ENCODE data around the gene SHB.

The SHB gene

DNA sequence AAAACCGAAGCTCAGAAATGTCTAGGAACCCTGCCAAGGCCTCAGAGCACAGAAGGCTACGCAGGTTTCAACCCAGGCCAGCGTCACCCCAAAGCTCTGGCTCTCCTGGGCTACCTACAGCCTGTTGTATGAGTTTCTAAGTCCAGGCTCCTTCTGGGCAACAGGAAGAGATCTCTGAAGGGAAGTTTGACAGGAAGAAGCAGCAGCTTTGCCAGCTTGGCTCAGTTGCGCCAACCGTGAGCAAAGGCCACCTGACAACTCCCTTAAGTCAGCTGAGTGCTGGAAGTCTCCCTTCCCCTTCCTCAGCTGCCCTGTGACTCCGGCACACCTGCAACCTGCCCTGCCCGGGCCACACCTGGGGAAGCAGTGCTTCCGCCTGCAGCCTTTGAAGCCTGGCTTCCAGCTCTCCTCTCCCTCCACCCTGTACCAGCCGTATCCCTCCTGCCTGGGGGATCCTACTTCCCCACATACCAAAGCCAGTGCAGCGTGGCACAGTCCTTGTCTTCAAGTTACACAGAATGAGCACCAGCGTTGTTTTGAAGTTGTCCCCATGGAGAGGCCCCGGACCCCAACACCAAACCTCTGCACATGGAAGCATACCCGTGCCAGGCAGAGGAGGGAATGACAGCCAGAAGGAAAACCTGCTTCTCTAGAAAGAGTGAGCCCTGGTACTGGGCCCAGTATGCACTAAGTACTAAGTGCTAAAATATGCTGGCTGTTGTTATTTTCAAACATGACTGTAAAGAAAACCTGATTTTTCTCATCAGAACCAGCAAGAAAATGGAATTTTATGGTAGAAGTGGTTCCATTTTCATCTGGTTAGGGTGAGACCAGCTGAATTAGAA lies 36.5 kb downstream of the SHB start:
- no peaks in the 10 kb centered on the region for H3K36me3 ChIP-seq (ENCODE audit: control insufficient read depth, insufficient read depth, low read length)

DNA sequence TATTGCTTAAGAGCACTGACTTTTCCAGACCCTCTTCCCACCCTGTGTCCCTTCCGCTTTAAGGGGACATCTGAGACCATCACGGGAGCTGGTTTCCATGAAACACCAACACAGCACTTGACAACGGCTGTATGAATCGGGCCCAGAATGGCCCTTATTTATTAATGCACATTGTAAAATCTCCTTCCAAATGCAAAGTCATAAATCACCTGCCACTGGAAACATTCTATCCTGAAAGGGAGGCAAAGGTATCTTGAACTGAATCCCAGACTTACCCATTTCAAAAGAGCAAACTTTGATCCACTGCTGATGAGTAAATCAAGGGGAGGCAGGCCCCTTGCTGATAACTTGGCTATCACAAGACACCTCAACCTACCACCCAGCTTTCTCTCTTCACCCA lies 37.4 kb downstream of the SHB start:
- Histone ChIP-seq H3K9me3 (ENCODE audit: control insufficient read depth, insufficient read depth, low read length) (no peaks in the 10 kb centered on the region), H3K36me3 (ENCODE audit: control insufficient read depth, insufficient read depth, low read length) (no peaks in the 10 kb centered on the region), H3K4me1 (ENCODE audit: control insufficient read depth, insufficient read depth, low read length) (peaks cover 3% of the 10 kb centered on the region), H3K27me3 (ENCODE audit: control insufficient read depth, insufficient read depth, low read length) (no peaks in the 10 kb centered on the region), H3K4me3 (ENCODE audit: low read depth, low read length) (no peak overlapping the region), H3K9ac (ENCODE audit: low read depth, low read length) (no peak overlapping the region)

More for the DNA sequence above, 36.5 kb downstream of the SHB start:
- no peak overlapping the region for H3K4me3 ChIP-seq (ENCODE audit: low read depth, low read length)
- H3K4me1 ChIP-seq (ENCODE audit: control insufficient read depth, insufficient read depth, low read length) = peaks cover 2% of the 10 kb centered on the region
- H3K27me3 ChIP-seq (ENCODE audit: control insufficient read depth, insufficient read depth, low read length) = no peaks in the 10 kb centered on the region
- H3K9me3 ChIP-seq (ENCODE audit: control insufficient read depth, insufficient read depth, low read length) = no peaks in the 10 kb centered on the region
- H3K9ac ChIP-seq (ENCODE audit: low read depth, low read length) = no peak overlapping the region

- Histone ChIP-seq H3K9me3 (ENCODE audit: control insufficient read depth, insufficient read depth, low read length) (no peaks in the 10 kb centered on the region), H3K9ac (ENCODE audit: low read depth, low read length) (no peak overlapping the region), H3K27me3 (ENCODE audit: control insufficient read depth, insufficient read depth, low read length) (no peaks in the 10 kb centered on the region), H3K4me3 (ENCODE audit: low read depth, low read length) (no peak overlapping the region), H3K4me1 (ENCODE audit: control insufficient read depth, insufficient read depth, low read length) (peaks cover 11% of the 10 kb centered on the region), H3K36me3 (ENCODE audit: control insufficient read depth, insufficient read depth, low read length) (no peaks in the 10 kb centered on the region)
Observed at GRCh38 chr9:38030658-38031057, 38.4 kb downstream of the SHB start.

GRCh38 chr9:38029915-38030638 lies 39.0 kb downstream of the SHB start:
- Histone ChIP-seq H3K9ac (ENCODE audit: low read depth, low read length) (no peak overlapping the region), H3K4me1 (ENCODE audit: control insufficient read depth, insufficient read depth, low read length) (peaks cover 12% of the 10 kb centered on the region), H3K9me3 (ENCODE audit: control insufficient read depth, insufficient read depth, low read length) (no peaks in the 10 kb centered on the region), H3K4me3 (ENCODE audit: low read depth, low read length) (no peak overlapping the region), H3K36me3 (ENCODE audit: control insufficient read depth, insufficient read depth, low read length) (no peaks in the 10 kb centered on the region), H3K27me3 (ENCODE audit: control insufficient read depth, insufficient read depth, low read length) (no peaks in the 10 kb centered on the region)

DNA sequence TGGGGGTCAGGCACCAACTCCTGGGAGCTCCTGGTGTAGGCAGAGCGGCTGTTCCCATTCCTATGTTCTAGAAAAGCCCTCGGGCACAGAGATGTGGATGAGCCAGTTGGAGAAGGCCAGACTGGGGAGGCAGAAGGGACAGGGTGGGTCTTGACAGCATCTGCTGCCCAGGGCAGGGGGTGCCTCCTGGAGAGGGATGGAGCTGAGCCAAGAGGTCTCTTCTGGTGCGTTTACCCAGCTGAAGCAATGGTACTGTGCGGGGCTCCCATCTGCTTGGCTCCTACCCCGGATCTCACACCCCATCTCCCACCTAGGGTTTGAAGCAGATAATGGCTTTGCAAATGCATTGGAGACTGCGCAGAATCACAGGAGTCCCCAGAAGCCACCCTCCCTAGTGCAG lies 41.3 kb downstream of the SHB start:
- H3K36me3 ChIP-seq (ENCODE audit: control insufficient read depth, insufficient read depth, low read length) = no peaks in the 10 kb centered on the region
- no peaks in the 10 kb centered on the region for H3K9me3 ChIP-seq (ENCODE audit: control insufficient read depth, insufficient read depth, low read length)
- H3K4me1 ChIP-seq (ENCODE audit: control insufficient read depth, insufficient read depth, low read length) = peaks cover 31% of the 10 kb centered on the region
- no peaks in the 10 kb centered on the region for H3K27me3 ChIP-seq (ENCODE audit: control insufficient read depth, insufficient read depth, low read length)
- H3K9ac ChIP-seq (ENCODE audit: low read depth, low read length) = no peak overlapping the region
- no peak overlapping the region for H3K4me3 ChIP-seq (ENCODE audit: low read depth, low read length)

GRCh38 chr9:38026840-38027527 lies 42.0 kb downstream of the SHB start:
- H3K9ac ChIP-seq (ENCODE audit: low read depth, low read length) = no peak overlapping the region
- H3K4me3 ChIP-seq (ENCODE audit: low read depth, low read length) = no peak overlapping the region
- peaks cover 31% of the 10 kb centered on the region for H3K4me1 ChIP-seq (ENCODE audit: control insufficient read depth, insufficient read depth, low read length)
- H3K9me3 ChIP-seq (ENCODE audit: control insufficient read depth, insufficient read depth, low read length) = no peaks in the 10 kb centered on the region
- no peaks in the 10 kb centered on the region for H3K27me3 ChIP-seq (ENCODE audit: control insufficient read depth, insufficient read depth, low read length)
- no peaks in the 10 kb centered on the region for H3K36me3 ChIP-seq (ENCODE audit: control insufficient read depth, insufficient read depth, low read length)

- no peaks in the 10 kb centered on the region for H3K9me3 ChIP-seq (ENCODE audit: control insufficient read depth, insufficient read depth, low read length)
- H3K4me1 ChIP-seq (ENCODE audit: control insufficient read depth, insufficient read depth, low read length) = peaks cover 31% of the 10 kb centered on the region
- H3K9ac ChIP-seq (ENCODE audit: low read depth, low read length) = no peak overlapping the region
- no peaks in the 10 kb centered on the region for H3K27me3 ChIP-seq (ENCODE audit: control insufficient read depth, insufficient read depth, low read length)
- no peak overlapping the region for H3K4me3 ChIP-seq (ENCODE audit: low read depth, low read length)
- H3K36me3 ChIP-seq (ENCODE audit: control insufficient read depth, insufficient read depth, low read length) = no peaks in the 10 kb centered on the region
Observed at GRCh38 chr9:38026021-38026809, 42.8 kb downstream of the SHB start.

DNA sequence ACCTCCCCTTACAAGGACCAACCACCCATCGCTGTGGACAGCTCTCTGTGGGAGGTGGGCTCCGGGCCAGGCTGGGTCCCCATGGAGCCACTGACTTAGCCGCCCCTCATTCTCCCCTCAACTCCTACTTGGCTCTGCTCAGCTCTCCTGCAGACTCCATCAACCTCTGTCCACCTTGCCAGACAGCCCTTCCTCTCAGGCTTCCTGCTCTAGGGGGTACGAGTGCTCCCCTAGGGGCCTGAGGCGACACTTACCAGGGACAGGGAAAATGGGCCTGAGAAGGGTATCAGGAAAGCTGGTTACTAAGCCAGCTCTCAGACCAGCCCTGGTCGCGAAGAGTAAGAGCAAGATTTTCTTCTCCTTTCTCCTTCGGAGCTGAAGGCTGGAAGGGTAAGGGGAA lies 43.9 kb downstream of the SHB start:
- Histone ChIP-seq H3K4me3 (ENCODE audit: low read depth, low read length) (no peak overlapping the region), H3K4me1 (ENCODE audit: control insufficient read depth, insufficient read depth, low read length) (peaks cover 36% of the 10 kb centered on the region), H3K9me3 (ENCODE audit: control insufficient read depth, insufficient read depth, low read length) (no peaks in the 10 kb centered on the region), H3K9ac (ENCODE audit: low read depth, low read length) (no peak overlapping the region), H3K27me3 (ENCODE audit: control insufficient read depth, insufficient read depth, low read length) (no peaks in the 10 kb centered on the region), H3K36me3 (ENCODE audit: control insufficient read depth, insufficient read depth, low read length) (no peaks in the 10 kb centered on the region)

DNA sequence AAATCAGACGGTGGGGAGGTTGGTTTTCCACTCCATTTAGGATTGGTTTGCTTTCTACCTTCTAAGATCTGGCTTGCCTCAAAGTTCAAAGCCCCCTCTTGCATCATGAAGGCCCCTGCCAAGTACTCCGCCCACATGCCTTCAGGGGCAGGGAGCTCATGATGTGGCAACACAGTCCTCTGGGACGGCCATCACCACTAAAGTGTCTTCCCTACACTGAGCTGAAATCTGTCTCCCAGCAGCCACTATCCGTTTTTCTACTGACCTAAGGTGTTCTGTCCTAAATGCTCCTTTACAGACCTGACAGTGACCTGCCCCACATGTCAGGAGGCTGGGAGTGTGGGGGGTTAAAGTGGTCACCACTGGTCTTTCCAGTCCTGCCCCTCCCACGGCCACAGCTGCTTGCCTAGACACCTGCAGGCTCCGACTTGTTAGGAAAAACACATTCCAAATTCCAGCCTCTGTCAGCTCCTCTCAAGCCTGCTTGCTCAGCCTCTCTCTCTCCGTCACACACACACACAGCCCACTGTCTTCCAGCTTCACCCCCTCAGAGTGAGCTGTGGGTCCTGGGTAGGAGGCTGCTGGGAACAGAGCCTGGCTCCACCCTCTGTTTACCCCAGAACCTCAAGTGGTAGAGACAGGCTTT lies 44.9 kb downstream of the SHB start:
- H3K36me3 ChIP-seq (ENCODE audit: control insufficient read depth, insufficient read depth, low read length) = no peaks in the 10 kb centered on the region
- no peak overlapping the region for H3K4me3 ChIP-seq (ENCODE audit: low read depth, low read length)
- peaks cover 43% of the 10 kb centered on the region for H3K4me1 ChIP-seq (ENCODE audit: control insufficient read depth, insufficient read depth, low read length)
- H3K9ac ChIP-seq (ENCODE audit: low read depth, low read length) = peak overlapping the region; percentile 12
- no peaks in the 10 kb centered on the region for H3K27me3 ChIP-seq (ENCODE audit: control insufficient read depth, insufficient read depth, low read length)
- no peaks in the 10 kb centered on the region for H3K9me3 ChIP-seq (ENCODE audit: control insufficient read depth, insufficient read depth, low read length)

DNA sequence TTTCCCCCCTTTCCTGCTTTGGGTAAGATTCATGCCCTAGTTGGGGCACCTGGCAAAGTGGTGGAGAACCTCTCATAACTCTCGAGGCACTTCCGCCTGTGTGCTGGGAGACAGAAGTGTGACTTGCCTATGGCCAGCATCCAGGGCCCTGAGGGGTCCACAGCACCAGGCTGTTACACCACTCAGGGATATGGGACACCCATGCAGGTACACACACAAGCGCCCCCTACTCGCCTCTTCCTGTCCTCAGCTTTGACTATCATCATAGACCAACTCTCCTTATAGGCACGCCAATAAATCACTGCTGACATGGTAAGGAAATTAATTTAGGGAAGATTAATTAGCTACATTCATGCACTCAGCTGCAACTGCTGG lies 45.4 kb downstream of the SHB start:
- peaks cover 48% of the 10 kb centered on the region for H3K4me1 ChIP-seq (ENCODE audit: control insufficient read depth, insufficient read depth, low read length)

GRCh38 chr9:38022995-38023394 lies 46.0 kb downstream of the SHB start:
- no peaks in the 10 kb centered on the region for H3K27me3 ChIP-seq (ENCODE audit: control insufficient read depth, insufficient read depth, low read length)
- no peaks in the 10 kb centered on the region for H3K36me3 ChIP-seq (ENCODE audit: control insufficient read depth, insufficient read depth, low read length)
- H3K4me1 ChIP-seq (ENCODE audit: control insufficient read depth, insufficient read depth, low read length) = peaks cover 54% of the 10 kb centered on the region
- no peak overlapping the region for H3K4me3 ChIP-seq (ENCODE audit: low read depth, low read length)
- H3K9ac ChIP-seq (ENCODE audit: low read depth, low read length) = no peak overlapping the region
- H3K9me3 ChIP-seq (ENCODE audit: control insufficient read depth, insufficient read depth, low read length) = no peaks in the 10 kb centered on the region

More for the DNA sequence above, 45.4 kb downstream of the SHB start:
- Histone ChIP-seq H3K27me3 (ENCODE audit: control insufficient read depth, insufficient read depth, low read length) (no peaks in the 10 kb centered on the region), H3K9ac (ENCODE audit: low read depth, low read length) (no peak overlapping the region), H3K36me3 (ENCODE audit: control insufficient read depth, insufficient read depth, low read length) (no peaks in the 10 kb centered on the region), H3K9me3 (ENCODE audit: control insufficient read depth, insufficient read depth, low read length) (no peaks in the 10 kb centered on the region), H3K4me3 (ENCODE audit: low read depth, low read length) (no peak overlapping the region)
